ENCODE results near the gene ARL15.

GRCh38 chr5:54000011-54000410, 310.4 kb downstream of the ARL15 start:
- no peak for TF ChIP-seq POLR2A (IDR thresholded peaks at IDR 0.05)
- no peak for TF ChIP-seq CTCF (IDR thresholded peaks at IDR 0.05)

All from esophagus squamous epithelium (tissue), 4 donors.